HPDE6-E6E7 (cell line): ENCODE data around the gene LCNL1.

Experiments used
- DNase-seq: peaks from one replicate; pipeline ENCODE4 v3.0.0; 2011; ENCODE audit warnings: missing footprints; ENCODE audit errors: extremely low spot score

Gene LCNL1

GRCh38 chr9:137011907-137012675, 29.3 kb downstream of the LCNL1 start:
- DNase-seq: no peak

- no peak for DNase-seq
Observed at GRCh38 chr9:137012694-137013570, 30.1 kb downstream of the LCNL1 start.

DNA sequence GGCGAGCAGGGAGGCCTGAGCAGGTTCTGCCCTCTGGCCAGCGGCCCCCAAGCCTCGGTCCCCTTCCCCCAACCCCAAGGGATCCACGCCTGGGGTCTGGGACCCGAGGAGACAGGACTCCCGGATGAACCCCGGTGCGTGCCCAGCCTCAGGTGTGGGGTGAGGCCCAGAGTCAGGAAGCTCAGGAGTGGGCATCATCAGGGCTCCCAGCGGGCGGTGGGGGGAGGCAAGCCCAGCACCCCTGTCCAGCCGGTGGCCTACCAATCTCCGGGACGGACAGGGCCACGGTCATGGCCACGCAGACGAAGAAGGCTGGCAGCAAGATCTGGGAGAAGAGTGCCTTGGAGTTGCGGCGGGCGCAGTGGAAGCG, 30.8 kb downstream of the LCNL1 start:
- no peak for DNase-seq

DNA sequence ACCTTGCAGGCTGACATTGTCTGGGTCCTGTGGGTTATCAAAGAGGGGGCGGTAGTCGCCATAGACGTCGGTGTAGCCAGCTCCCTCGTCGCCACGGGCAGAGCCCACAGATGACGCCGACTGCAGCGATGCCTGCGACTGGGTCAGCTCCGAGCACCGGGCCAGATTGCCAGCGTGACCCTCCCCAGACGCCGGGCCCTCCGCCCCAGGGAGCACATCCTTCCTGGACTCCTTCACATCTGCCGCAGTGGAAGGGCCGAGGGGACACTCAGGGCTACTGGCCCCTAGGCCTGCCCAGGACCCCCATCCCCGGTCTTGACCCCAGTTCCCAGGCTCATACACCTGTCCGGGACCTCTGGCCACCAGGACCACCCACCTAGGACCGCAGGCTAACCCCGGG, 31.4 kb downstream of the LCNL1 start:
- DNase-seq: no peak

- DNase-seq: no peak
Observed at GRCh38 chr9:137014776-137015539, 32.2 kb downstream of the LCNL1 start.

- no peak for DNase-seq
Observed at GRCh38 chr9:137015540-137015930, 32.7 kb downstream of the LCNL1 start.

DNA sequence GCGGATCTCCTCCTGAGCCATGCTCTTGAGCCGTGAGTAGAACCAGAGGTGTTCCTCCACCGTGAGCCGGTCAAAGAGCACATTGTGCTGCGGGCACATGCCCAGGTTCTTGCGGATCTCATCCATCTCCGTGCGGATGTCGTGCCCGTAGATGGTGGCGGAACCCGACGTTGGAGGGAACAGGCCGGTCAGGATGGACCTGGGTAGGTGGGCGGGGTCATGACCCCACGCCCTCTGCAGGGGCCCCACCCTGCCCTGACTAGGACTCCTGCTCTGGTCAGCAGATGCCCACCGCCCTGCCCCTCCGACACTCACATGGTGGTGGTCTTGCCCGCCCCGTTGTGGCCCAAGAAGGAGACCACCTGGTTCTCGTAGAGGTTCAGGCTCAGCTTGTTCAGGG, 33.2 kb downstream of the LCNL1 start:
- DNase-seq: no peak

- DNase-seq: no peak
Observed at GRCh38 chr9:137016436-137016835, 33.6 kb downstream of the LCNL1 start.

DNA sequence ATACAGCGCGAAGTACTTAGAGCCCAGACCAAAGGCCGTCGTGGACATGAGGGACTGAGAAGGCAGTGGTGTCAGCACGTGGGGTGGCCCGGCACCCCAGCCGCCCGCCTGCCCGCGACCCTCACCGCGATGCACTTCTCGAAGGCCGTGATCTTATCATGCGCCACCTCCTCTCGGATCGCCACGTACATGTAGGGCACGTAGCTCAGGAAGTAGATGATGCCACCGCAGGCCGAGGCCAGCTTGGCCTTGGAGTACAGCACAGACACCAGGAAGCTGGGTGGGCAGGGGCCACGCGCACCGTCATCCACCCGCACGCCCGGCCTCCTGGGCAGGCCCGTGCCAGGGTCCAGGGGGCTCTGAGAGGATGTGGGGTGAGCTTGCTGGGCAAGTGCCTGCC, 34.3 kb downstream of the LCNL1 start:
- no peak for DNase-seq

GRCh38 chr9:137017791-137018497, 35.2 kb downstream of the LCNL1 start:
- DNase-seq: no peak

DNA sequence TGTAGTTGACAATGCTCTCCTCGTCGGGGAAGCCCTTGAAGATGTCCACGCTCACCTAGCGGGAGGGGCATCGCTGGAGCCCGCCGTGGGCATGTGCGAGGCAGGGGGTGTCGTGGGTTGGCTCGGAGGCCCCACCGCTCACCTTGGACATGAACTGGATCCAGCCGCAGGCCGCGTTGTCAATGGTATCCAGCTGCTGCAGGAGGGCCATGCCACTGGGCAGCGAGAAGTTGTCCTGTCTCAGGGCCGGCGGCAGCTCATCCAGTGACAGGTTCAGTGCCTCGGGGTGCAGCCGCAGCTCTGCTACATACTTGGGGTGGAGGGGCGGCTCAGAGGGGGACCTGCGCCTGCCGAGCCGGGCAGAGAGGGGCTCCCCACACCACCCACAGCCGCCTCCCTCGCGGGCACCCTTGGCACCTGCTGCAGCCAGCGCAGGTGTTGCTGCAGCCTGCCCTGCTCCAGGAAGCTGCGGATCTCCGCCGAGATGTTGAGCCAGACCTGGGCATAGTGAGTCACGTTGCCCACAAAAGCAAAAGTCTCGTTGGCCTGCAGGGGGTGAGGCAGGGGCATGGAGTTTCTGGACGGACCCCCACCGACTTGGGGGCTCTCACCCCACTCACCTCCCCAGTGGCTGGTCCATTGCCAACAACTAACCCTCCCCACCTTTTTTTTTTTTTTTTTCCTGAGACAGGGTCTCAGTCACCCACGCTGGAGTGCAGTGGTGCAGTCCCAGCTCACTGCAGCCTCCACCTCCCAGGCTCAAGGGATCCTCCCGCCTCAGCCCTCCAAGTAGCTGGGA, 36.2 kb downstream of the LCNL1 start:
- DNase-seq: no peak

DNA sequence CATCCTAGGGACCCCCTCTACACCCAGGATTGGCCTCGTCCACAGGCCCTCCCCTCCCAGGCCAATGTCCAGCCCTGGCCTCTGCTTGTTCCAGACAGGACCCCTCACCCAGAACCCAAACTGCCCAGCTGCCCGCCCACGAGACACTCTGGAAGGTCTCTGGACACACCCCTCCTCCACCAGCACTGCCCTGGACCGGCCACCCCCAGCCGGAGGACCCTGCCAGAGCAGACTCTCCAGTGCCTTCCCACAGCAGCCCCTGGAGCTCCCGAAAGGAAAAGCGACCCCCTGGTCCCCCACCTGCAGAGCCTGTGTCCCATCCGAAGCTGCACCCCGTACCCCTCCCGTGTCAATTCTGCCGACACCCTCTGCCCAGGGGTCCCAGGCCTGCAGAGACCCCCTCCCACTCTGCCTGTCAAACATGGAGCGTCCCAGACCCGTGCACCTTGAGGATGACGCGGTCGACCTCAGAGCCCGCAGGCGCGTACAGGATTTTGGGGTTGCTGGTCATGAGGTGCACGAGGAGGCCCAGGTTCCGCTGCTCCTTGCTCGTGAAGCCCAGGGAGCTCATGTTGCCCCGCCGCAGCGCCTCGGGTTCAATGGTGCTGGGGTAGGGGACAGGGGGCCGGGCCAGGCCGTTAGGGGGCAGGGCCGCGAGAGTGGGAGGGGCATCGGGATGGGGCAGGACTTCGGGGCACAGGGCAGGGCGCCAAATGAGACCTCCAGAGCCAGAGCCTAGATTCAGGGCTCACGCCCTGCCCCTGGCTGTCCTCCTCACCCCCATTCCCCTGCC, 37.3 kb downstream of the LCNL1 start:
- no peak for DNase-seq

DNA sequence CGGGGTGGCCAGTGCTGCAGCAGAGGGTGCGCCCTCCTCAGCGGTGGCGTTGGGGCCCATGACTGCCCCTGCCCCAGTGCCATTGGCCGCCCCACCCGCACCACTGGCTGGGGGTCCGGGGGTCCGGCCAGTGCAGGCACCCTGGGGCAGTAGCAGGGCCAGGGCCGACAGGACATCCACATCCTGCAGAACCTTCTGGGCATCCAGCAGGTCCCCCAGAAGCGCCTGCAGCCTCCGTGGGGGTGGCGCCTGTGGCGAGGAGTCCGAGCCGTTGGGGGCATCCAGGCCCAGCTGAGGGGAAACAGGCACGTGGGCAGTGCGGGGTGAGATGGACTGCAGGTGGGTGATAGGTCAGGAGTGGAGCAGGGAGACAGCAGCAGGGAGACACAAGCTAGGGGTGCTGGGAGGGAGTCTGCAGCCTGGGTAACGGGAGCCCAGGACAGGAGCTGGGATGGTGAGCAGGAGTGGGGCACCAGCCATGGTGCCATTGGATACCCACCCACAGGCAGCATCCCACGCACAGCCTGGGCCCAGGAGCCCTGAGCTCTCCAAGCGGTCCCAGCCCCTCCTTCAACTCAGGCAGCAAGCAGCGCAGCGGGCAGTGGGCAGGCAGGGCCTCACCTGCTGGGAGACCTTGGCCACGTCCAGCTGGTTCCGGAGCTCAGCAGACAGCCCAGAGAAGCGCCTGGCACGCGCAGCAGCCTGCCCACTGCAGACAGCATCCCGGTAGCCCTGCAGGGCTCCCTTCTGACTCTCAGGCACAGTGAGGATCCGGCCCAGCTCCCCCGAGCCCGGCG, 38.2 kb downstream of the LCNL1 start:
- DNase-seq: no peak

DNA sequence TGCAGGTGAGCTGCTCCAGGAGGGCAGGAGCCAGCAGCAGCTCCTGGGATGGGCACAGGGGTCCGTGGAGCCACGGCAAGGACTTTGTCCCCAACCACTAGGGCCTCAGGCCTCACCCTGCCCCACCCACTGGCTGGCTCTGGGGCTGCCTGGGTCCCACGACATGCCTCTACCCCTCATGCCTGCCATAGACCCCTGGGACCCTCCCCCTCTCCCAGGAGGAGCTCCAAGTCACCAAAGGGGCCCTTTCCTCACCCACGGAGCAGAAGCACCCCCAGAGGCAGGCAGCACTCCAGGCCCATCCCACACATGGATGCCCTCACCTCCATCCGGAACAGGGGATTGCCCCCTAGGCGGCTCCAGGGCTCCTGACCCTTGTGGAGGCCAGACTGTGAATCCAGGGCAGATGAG, 38.8 kb downstream of the LCNL1 start:
- no peak for DNase-seq

- no peak for DNase-seq
Observed at GRCh38 chr9:137021979-137022661, 39.3 kb downstream of the LCNL1 start.

- DNase-seq: no peak
Observed at GRCh38 chr9:137022662-137023008, 39.8 kb downstream of the LCNL1 start.

DNA sequence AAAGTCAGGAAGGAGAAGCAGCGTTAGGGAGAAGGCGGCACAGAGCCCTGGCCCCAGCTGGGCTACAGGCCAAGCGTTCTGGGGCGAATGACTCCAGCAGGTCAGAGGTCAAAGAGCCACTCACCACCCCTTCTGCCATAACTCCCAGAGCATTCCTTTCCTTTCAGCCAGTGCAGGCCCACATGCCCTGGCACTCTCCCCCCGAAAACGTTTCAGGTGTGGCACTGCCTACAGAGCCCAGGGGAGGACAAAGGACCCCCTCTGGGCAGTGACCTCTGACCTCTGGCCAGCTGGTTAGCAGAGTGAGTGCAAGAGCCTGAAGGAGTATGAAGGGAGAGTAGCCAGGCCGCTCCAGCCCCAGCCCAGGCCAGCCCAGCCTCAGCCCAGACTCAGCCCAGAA, 40.4 kb downstream of the LCNL1 start:
- no peak for DNase-seq

DNA sequence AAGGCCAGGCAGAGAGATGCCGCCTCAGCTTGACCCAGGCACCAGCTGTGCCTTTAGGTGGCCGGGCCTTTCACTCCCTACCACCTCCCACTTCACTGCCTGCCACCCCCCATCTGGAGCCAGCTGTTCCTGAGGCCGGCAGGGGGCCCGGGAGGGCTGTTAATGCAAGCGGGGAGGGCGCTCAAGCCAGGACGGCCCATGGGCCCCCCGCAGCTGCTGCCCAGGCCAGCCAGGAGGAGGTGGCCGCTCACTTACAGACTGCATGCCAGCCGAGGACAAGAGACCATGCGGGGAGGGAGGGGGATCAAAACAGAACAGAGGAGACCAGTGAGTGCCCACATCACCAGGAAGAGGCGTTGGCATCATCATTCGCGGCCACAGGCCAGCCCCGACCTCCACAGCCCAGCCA, 40.8 kb downstream of the LCNL1 start:
- no peak for DNase-seq

GRCh38 chr9:137025517-137025966, 42.7 kb downstream of the LCNL1 start:
- DNase-seq: no peak
